ENCODE data around the gene SEC23A.

Gene SEC23A

GRCh38 chr14:38991299-38991698, 111.7 kb downstream of the SEC23A start:
- no peak overlapping the region for H3K4me3 ChIP-seq (ENCODE audit: low read length)
- no peaks in the 10 kb centered on the region for H3K27me3 ChIP-seq (ENCODE audit: control insufficient read depth, insufficient read depth, low read length)
- no peak for DNase-seq (ENCODE audit: low read depth, low spot score)
- WGBS (ENCODE audit: insufficient coverage, insufficient read length), result no CpG with 5 or more reads among the region's 1 CpG
- H3K9me3 ChIP-seq (ENCODE audit: control insufficient read depth, insufficient read depth, low read length), result no peaks in the 10 kb centered on the region
- H3K27ac ChIP-seq (ENCODE audit: low read length), result no peak overlapping the region
- H3K4me1 ChIP-seq (ENCODE audit: control insufficient read depth, insufficient read depth, low read length), result no peaks in the 10 kb centered on the region
- no peaks in the 10 kb centered on the region for H3K36me3 ChIP-seq (ENCODE audit: control insufficient read depth, insufficient read depth, low read length)

- H3K27me3 ChIP-seq (ENCODE audit: control insufficient read depth, insufficient read depth, low read length), result no peaks in the 10 kb centered on the region
- WGBS (ENCODE audit: insufficient coverage, insufficient read length), result no CpG with 5 or more reads among the region's 2 CpGs
- no peak overlapping the region for H3K4me3 ChIP-seq (ENCODE audit: low read length)
- H3K36me3 ChIP-seq (ENCODE audit: control insufficient read depth, insufficient read depth, low read length), result no peaks in the 10 kb centered on the region
- no peak for DNase-seq (ENCODE audit: low read depth, low spot score)
- no peaks in the 10 kb centered on the region for H3K4me1 ChIP-seq (ENCODE audit: control insufficient read depth, insufficient read depth, low read length)
- H3K27ac ChIP-seq (ENCODE audit: low read length), result no peak overlapping the region
- no peaks in the 10 kb centered on the region for H3K9me3 ChIP-seq (ENCODE audit: control insufficient read depth, insufficient read depth, low read length)
Measured at GRCh38 chr14:38989922-38990546, 113.0 kb downstream of the SEC23A start.

GRCh38 chr14:38987781-38988180, 115.3 kb downstream of the SEC23A start:
- WGBS (ENCODE audit: insufficient coverage, insufficient read length), result no CpG with 5 or more reads among the region's 2 CpGs
- H3K27me3 ChIP-seq (ENCODE audit: control insufficient read depth, insufficient read depth, low read length), result no peaks in the 10 kb centered on the region
- H3K27ac ChIP-seq (ENCODE audit: low read length), result no peak overlapping the region
- H3K4me3 ChIP-seq (ENCODE audit: low read length), result no peak overlapping the region
- DNase-seq (ENCODE audit: low read depth, low spot score), result no peak
- H3K9me3 ChIP-seq (ENCODE audit: control insufficient read depth, insufficient read depth, low read length), result no peaks in the 10 kb centered on the region
- H3K4me1 ChIP-seq (ENCODE audit: control insufficient read depth, insufficient read depth, low read length), result no peaks in the 10 kb centered on the region
- H3K36me3 ChIP-seq (ENCODE audit: control insufficient read depth, insufficient read depth, low read length), result no peaks in the 10 kb centered on the region

GRCh38 chr14:38982837-38983236, 120.2 kb downstream of the SEC23A start:
- Histone ChIP-seq H3K36me3 (ENCODE audit: control insufficient read depth, insufficient read depth, low read length) (no peaks in the 10 kb centered on the region), H3K9me3 (ENCODE audit: control insufficient read depth, insufficient read depth, low read length) (no peaks in the 10 kb centered on the region), H3K27ac (ENCODE audit: low read length) (no peak overlapping the region), H3K27me3 (ENCODE audit: control insufficient read depth, insufficient read depth, low read length) (no peaks in the 10 kb centered on the region), H3K4me1 (ENCODE audit: control insufficient read depth, insufficient read depth, low read length) (no peaks in the 10 kb centered on the region), H3K4me3 (ENCODE audit: low read length) (no peak overlapping the region)
- DNase-seq (ENCODE audit: low read depth, low spot score), result no peak
- no CpG with 5 or more reads among the region's 1 CpG for WGBS (ENCODE audit: insufficient coverage, insufficient read length)

GRCh38 chr14:38982278-38982677, 120.8 kb downstream of the SEC23A start:
- WGBS (ENCODE audit: insufficient coverage, insufficient read length), result no CpG with 5 or more reads among the region's 3 CpGs
- no peak for DNase-seq (ENCODE audit: low read depth, low spot score)

More at GRCh38 chr14:38982278-38982677, 120.8 kb downstream of the SEC23A start:
- Histone ChIP-seq H3K36me3 (ENCODE audit: control insufficient read depth, insufficient read depth, low read length) (no peaks in the 10 kb centered on the region), H3K27me3 (ENCODE audit: control insufficient read depth, insufficient read depth, low read length) (no peaks in the 10 kb centered on the region), H3K27ac (ENCODE audit: low read length) (no peak overlapping the region), H3K4me1 (ENCODE audit: control insufficient read depth, insufficient read depth, low read length) (no peaks in the 10 kb centered on the region), H3K9me3 (ENCODE audit: control insufficient read depth, insufficient read depth, low read length) (no peaks in the 10 kb centered on the region), H3K4me3 (ENCODE audit: low read length) (no peak overlapping the region)

All from iPS DF 6.9 (cell line).